ENCODE data around the gene DHX15.

Gene DHX15

DNA sequence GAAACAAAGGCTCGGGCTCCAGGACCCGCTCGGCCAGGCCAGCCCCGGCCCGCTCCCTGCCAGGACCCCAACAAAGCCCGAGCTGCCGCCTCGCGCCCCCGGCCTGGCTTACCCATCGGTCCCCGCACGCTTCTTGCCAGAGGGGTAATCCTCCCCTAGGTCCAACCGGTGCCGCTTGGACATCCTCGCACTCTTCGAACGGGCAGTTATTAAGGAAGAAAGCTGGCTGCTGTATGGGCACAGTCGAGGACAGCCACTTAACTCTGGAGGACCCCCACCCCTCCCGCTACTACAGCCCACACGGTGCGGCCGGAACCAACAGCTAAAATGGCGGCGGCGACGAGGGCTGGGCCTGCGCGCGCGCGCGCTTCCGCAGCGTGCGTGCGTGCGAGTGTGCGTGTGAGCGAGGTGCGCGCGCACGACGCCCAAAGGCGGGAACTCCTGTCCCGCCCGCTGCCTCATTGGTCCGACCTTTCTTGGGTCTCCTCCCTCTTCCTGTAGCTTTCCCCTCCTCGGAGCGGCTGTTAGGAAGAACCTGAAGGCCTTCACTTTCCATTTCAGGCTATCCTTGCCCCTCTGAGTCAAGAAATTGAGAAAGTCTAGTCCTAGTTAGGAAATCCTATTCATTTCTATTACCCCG is at the start of gene DHX15:
Gene DHX15 (minus strand): TSS at position 344 of the 640 bp plus-strand sequence. CDS start 161 bp downstream, at position 183.
- DNase-seq, result peak; percentile 90

DNA sequence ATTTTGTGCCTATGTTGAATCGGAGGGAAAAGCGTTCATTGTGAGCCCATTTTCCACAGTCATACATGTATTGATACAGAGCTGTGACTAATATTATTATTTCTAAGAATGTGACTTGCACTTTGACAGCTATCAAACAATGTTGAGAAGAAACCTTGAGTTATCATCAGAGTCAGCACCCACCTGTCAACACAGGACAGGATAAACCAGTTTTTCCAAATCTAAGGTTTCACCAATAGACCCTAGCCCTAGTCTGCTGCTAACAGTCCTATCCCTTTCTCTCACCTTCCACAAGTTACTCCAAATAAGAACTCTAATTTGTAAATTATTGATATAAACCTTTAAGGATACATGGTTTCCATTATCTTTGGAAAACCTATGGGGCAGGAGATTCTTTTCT is 47.7 kb upstream of the DHX15 start:
- DNase-seq, result no peak

DNA sequence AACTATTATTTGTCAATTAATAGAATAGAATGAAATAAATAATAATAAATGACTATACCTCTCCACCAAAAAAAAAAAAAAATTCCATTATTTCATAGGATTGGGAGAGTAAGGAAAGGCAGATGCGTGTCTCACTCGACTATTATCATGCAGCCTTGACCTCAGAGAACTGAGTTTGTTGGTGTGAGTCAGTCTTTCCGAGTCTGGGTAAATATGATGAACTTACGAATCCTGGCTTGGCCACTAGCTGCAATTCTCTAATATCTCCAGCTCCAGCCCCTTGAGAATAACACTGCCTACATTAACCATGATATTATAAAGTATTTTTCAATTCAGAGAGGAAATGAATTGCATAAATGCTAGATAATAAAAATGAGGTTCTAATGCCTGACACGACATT is 46.6 kb upstream of the DHX15 start:
- no peak for DNase-seq

DNA sequence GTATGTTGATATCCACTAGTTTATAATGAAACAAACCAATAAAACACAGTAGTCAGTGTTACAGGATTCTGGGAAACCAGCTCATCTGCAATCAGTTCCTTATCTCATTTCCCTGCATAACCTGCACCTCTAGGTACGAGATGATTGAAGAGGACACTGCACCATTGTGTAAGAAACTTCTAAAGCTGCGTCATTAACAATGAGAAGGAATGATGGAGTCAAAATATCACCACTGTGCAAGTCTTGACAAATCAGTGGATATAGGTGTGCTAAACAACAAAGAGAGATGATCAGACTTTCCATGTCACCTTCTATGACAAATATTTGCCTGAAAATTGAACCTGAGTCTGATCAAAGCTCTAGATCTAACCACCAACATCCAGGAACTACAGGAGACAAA is 40.7 kb upstream of the DHX15 start:
- no peak for DNase-seq

DNA sequence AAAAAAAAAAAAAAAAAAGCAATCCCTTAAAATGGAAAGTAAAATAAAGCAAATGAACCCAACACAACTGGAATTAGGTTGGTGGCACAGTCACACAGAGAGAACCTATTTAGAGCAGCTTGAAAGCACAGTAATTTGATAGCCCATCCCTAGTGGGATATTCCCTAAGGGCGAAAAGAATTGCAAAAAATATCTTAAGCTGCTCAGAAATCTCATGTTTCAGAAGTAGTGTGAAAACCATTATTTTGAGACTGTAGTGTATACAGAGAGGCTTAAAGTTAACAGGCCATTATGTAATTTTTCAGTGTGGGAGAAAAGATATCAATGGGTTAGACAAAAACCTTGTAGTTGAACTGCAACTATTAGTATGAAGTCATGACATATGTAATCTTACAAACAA is 40.0 kb upstream of the DHX15 start:
- DNase-seq, result no peak

DNA sequence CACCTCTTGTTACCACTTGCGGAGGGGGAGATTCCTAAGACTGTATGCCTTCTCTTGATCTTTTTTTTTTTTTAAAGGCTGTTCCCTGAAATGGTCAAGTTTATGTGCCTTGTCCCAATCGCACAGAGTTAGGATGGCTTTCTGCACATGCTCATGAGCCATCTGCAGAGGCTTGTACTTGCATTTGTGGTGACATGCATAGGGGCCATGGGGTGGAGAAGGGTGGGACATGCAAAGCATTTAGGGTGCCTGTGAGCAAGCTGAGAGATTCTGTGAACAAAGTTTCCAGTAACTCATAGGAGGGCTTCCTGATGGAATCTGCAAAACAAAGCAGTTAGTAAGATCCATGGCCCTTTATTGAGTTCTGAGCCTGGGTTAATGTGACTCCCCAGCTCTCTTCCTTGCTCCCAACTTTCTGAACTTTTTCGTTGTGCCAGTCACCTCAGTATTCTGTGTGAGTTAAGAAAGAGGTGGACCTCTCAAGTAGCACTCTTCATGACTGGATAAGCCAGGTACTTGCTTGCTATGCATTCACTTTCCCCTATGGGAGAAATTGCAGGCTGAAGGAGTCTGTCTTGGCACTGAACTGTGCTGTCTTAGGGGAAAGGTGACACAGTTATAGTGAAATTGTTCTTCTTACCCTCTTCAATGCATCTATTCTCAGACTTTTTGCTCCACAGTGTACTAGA is 37.9 kb upstream of the DHX15 start:
- no peak for DNase-seq

DNA sequence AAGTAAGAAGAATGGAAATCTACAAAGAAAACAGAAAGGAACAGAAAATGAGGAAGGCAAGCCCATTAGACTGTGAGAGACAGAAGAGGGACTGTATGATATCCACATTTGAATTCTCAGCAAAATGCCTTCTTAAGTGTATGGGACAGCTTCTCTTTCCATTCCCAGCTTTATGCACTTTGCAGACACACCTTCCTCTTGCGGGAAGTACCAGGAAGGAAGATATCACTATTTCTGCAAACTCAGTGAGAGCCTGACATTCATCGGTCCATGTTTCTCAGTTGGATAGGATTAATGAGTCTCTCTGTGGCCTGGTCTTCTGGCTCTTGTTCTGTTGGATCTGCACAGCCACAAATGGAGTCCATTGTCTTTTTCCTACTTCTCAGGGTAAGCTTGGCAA is 31.6 kb upstream of the DHX15 start:
- no peak for DNase-seq

DNA sequence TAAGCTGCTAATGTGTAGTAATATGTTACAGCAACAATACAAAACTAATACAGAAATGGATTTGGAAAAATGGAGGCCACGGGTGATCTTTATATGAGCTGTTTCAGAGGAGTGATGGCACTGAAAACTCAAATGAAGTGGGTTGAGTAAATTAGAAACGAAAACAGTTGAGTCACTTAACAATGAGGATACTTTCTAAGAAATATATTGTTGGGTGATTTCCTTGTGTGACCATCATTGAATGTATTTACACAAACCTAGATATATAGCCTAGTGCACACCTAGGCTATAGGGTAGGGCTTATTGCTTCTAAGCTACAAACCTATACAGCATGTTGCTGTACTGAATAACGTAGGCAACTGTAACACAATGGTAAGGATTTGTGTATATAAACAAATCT is 30.5 kb upstream of the DHX15 start:
- DNase-seq, result no peak

DNA sequence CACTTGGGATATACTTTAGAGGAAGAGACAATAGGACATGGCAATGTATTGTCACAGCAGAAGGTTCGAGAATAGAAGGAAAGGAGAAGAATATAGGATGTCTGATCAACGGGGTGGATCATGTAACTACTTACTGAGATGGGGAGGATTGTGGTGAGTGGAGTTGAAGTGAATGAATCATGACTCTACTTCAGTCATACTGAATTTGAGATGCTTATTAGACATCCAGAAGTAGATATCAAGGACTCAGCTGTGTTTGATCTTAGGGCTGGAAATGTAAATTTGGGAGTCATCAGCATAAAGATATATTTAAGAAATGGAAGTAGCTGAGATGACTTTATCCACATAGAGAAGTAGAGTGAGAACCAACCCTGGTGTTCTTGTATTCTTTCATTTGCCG is 29.1 kb upstream of the DHX15 start:
- no peak for DNase-seq

DNA sequence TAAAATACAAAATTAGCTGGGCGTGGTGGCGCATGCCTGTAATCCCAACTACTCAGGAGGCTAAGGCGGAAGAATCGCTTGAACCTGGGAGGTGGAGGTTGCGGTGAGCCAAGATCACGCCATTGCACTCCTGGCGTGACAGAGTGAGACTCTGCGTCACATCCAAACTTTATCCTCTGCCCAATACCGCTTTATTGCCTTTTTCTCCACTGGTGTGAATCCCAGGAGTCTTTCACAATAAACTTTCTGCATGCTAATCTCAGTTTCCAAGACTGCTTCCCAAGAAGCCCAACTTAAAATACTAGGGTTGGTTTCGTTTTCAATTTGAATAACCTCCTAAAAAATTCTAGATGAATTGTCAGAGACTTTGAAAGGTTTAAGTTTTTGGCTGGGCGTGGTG is 27.2 kb upstream of the DHX15 start:
- no peak for DNase-seq

DNA sequence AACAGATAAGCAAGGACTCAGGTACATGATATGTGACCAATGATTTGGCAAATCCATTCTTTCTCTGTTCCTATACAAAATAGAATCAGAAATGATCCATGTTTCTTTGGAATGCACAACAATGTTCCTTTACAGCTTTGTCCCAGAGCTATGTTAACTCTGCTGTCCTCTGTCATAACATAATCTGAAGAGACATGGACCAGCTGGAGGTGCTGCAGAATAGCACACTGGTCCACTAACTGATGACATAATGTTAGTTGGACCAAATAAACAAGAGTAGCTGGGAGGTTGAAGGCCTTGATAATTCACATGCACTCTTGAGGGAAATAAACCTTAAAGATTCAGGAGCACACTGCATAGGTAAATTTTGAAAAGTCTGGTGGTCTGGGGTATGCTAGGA is 23.0 kb upstream of the DHX15 start:
- DNase-seq, result no peak

DNA sequence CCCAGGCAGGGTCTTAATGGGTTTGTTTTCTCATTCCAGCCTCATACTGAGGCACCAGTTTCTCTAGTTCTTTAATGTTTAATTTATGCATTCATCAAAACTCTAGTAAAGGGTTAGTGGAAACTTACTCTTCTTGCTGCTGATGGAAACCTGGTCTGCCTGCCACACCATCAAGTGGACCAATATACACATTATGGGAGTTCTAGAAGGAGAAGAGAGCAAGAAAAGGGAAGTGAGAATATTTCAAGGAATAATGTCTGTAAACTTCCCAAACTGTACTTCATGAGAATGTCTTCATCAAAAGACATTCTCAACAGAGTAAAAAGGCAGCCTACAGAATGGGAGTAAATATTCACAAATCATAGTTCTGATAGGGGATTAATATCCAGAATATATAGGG is 20.9 kb upstream of the DHX15 start:
- no peak for DNase-seq

DNA sequence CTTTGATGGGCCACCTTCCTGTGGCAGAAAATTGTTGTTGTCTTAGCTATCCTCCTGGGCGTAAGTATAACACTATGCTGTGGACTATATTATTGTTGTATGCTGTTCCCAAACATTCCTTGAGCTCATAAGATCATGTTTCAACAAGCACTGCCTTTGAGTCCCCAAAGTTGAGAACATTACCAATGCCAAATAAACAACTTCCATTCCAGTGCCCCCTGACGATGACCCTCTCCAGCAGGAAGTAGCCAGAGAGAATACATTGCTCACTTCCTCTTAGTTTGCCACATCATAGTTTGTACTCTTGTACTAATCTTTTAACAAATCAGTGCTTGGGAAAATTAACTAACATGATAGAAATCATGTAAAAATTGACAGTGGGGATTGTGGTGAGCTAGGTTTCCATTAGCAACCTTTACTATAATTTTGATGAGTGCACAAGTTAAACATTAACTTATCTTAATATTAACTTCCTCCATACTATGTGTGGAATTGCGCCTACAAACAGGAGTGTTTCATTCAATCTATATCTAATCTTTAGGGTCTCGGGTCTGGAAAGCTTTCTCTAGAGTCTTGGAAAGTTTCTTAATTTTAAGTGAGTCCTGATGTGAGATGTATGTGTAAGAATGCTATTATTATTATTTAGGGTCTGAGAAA is 20.3 kb upstream of the DHX15 start:
- no peak for DNase-seq

DNA sequence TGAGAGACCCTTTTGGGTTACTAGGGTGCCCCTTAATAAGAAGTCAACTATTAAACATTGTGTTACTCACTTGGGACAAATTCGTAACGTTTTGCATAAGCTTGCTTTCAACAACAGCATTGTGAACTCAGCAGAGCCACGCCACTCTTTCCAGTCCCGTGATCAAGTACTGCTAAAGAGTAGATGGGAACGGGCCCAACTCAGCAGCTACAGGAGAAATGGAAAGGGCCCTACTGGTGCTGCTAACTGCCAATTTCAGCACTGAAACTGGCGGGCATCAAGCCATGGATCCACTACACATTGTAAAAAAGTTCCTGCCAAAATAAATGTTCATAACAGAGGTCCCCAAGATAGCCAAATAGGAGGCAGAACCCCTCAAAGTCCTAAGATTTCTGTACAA is 19.0 kb upstream of the DHX15 start:
- no peak for DNase-seq

DNA sequence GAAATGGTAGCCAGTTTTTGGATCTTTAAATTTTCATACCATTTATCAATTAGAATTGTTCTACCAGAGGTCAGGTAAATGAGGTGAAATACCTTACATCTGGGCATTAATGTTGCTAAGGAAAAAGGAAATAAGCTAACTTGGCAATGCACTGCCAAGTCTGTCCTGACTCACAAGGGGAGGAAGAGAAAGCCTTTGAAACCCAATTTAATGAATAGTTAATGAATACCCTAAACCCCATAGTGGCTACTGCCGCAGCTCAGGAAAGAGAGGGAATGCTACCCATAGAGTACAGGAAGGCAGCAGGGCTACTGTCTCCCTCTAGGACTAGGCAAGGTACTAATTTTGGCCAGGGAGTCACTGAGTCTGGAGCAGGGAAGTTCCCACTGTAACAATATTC is 16.8 kb upstream of the DHX15 start:
- DNase-seq, result no peak

DNA sequence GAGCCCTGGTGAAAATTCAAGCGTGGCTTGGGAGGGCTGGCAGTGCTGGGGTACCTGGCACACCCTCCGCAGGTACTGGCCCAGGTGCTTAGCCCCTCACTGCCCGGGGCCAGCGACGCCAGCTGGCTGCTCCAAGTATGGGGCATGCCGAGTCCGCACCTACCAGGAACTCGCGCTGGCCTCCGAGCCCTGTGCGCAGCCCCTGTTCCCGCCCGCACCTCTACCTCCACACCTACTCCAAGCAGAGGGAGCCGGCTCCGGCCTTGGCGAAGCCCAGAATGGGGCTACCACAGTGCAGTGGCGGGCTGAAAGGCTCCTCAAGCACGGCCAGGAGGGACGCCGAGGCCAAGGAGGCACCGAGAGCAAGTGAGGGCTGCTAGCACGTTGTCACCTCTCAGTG is 14.9 kb upstream of the DHX15 start:
- DNase-seq, result no peak

DNA sequence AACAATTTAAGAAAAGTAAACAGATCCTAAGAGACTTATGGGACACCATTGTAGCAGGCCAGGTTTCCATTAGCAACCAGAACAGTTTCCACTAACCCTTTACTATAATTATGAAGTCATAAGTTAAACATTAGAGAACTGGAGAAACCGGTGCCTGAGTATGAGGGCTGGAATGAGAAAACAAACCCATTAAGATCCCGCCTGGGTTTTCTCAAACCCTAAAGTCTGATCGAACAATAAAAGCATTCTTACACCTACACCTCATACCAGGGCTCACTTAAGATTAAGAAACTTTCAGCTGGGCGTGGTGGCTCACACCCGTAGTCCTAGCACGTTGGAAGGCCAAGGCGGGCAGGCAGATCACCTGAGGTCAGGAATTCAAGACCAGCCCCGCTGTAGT is 13.7 kb upstream of the DHX15 start:
- no peak for DNase-seq

DNA sequence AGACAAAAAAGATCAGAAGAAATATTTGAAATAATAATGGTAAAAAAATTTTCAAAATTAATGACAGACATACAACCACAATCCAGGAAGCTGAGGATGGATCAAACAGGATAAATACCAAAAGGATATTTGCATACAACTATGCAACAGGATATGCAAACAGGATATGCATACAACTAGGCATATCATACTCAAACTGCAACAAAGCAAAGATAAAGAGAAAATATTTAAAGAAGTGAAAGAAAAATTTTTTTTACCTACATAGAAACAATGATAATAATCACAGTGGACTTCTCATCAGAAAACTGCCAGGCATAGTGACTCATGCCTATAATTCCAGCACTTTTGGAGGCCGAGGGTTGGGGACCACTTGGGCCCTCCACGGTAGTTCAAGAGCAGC is 11.3 kb upstream of the DHX15 start:
- DNase-seq, result no peak

DNA sequence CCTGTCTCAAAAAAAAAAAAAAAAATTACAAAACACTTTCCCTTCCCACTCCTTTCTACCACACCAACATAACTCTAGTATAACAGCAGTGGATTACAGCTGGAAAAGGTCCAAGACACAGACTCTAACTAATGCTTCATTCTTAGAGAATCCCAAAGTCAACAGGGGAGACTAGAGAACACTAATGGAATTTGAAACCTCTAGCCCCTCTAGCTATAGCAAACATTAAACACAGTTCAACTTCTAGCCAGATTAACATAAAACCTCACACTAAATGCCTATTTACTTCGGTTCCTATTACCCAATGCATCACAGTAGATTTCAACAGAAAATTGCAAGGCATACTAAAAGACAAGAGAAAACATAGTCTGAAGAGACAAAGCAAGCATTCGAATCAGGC is 10.5 kb upstream of the DHX15 start:
- no peak for DNase-seq

DNA sequence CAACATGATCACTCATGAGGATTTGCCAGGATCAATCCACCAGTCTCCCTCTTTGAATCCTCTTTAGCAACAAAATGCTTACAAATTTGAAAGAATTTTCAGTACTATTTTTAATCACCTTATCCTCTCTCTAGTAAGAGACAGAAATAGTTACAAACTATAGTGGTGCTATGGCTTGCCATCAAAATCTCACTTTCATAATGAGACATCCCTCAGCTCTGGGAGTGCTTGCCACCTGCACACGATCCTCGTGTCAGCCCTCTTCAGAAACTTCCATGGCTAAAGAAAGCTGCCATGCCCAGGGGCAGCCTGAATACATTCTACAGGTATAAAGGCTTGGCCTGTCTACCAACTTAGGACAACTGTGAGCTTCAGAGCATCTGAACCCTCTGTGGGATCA is 5.1 kb upstream of the DHX15 start:
- DNase-seq, result no peak

DNA sequence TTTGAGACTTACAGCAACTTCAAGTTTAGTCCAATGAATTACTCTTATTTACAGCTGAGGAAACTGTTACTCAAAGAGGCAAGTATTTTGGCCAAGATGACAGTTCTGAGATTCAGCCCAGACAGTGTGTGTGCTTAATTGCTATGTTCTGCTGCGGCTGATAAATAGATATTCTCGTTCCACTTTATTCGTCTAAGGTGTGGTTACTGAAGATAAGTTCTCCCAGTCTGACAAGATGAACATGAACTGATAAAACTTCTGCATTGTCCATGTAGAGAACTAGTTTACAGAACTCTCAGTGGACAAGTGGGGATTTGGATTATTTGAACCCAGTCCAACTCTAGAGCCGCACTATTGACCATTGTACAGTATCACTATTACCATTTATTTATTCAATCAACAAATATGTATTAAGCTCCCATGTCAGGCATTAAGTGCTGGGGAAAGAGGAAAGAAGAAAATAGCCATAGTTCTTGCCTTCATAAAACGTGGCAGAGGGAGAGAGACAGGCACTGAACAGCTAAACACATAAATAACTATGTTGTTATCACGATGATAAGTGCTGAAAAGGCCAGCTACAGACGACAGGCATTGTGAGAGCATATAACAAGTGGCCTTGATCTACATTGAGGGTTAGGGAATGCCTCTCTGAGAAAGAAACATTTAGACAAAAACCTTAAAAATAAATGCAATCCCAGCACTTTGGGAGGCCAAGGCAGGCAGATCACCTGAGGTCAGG is 4.0 kb upstream of the DHX15 start:
- no peak for DNase-seq

DNA sequence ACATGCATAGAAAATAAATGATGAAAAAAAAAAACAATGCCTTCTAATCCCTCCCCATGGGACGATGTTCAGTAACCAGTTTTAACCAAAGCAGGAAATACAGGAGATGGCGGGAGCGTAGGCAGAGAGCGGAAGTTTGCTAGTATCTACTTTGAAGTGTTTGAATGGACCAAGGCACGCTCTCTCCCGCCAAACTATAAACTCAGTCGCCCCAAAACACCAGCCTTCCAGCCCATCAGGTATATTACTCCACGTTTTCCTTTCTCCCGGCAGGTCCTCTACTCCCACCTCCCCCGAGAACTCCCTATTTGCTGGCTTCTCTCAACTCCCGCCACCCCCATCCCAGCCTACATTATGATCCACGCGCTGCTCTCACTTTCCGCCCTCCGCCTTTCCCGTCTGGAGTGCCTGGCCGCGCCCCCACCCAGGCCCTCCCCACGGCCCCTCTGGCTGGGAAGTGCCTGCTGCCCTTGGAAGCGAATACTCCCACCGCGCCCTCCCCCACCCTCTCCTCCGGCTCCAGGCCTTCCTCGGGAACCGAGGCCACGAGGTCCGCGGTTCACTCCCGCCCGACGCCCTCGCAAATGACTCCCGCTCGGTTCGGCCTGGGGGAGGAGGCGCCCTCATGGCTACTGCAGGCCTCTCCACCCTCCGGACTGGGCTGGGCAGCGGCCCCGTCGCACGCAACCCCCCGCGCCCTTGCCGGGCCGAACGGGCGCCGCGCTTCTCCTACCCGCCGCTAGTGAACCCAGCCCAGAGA is 723 bp downstream of the DHX15 start:
- DNase-seq, result peak; percentile 14

DNA sequence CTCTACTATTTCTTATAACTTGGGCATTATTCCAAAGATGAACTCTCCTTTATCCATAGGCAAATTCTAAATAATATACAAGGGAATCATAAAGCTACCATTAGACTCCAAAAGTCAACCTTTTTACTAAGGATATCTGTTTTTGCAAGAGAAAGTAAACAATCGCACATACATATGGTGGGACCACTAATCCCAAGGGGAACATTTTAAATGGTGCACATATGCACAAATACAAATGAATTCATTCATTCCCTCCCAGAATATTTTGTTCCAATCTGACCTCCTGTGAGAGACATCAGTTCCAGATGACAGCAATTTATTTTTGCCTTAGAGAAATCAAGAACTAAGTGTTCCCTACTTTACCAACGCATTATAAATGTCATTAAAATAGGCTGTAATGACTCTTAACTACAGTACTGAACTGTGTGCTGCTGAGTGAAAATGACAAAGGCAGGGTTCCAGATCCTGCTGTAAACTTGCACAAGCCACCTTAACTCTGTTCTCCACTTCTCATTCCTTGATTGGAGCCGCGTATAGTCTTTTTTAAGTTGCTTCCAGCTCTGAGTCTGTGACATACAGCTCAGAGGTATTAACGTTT is 2.0 kb downstream of the DHX15 start:
- DNase-seq, result no peak

All from activated CD4-positive, alpha-beta T cell treated with anti-CD3 and anti-CD28 coated beads for 1 hour (primary cell).